Smooth muscle cell (in vitro differentiated cells): ENCODE measurements around the gene TOMM20L. TPM values are rescaled to one million over a fixed set of nuclear protein-coding genes. Genes with fewer than 3 reads are reported as not detected.
A peak's percentile ranks its signal among the peaks of the same experiment; 100 is the strongest.

Experiments used
- DNase-seq: peaks from one replicate; lab custom pipeline; 2025; ENCODE audit not compliant: unreplicated experiment; lab: John Stamatoyannopoulos, UW
- H2AFZ ChIP-seq: fragments of 200-600 bp; sonication (generic); 2 replicates; pipeline ENCODE4 v1.6.0; 2016; ENCODE audit warnings: antibody characterized with exemption, low read depth, mild to moderate bottlenecking
- H3F3A ChIP-seq: fragments of 200-600 bp; sonication (generic); 2 replicates; pipeline ENCODE4 v1.6.0; 2017; ENCODE audit warnings: antibody characterized with exemption, low read depth
- H3K27ac ChIP-seq: fragments of 200-600 bp; sonication (generic); 2 replicates; pipeline ENCODE4 v1.5.1; 2016; ENCODE audit warnings: low read depth, mild to moderate bottlenecking
- H3K27me3 ChIP-seq: fragments of 200-600 bp; sonication (generic); 2 replicates; pipeline ENCODE4 v1.6.1; 2016; ENCODE audit warnings: low read depth, mild to moderate bottlenecking
- H3K36me3 ChIP-seq: fragments of 200-600 bp; sonication (generic); 2 replicates; pipeline ENCODE4 v1.5.1; 2016; ENCODE audit warnings: low read depth
- H3K4me1 ChIP-seq: fragments of 200-600 bp; sonication (generic); 2 replicates; pipeline ENCODE4 v1.5.1; 2016; ENCODE audit warnings: low read depth
- H3K4me2 ChIP-seq: fragments of 200-600 bp; sonication (generic); 2 replicates; pipeline ENCODE4 v1.6.0; 2016; ENCODE audit warnings: mild to moderate bottlenecking
- H3K4me3 ChIP-seq: fragments of 200-600 bp; sonication (generic); 2 replicates; pipeline ENCODE4 v1.5.1; 2016; ENCODE audit warnings: mild to moderate bottlenecking
- H3K79me2 ChIP-seq: fragments of 200-600 bp; sonication (generic); 2 replicates; pipeline ENCODE4 v1.6.0; 2016; ENCODE audit warnings: low read depth, mild to moderate bottlenecking
- H3K9ac ChIP-seq: fragments of 200-600 bp; sonication (generic); 2 replicates; pipeline ENCODE4 v1.6.0; 2016; ENCODE audit warnings: low read depth
- H3K9me3 ChIP-seq: fragments of 200-600 bp; sonication (generic); replicated peaks from 2 replicates; pipeline ENCODE4 v1.5.1; 2016; ENCODE audit warnings: low read depth
- H4K20me1 ChIP-seq: fragments of 200-600 bp; sonication (generic); 2 replicates; pipeline ENCODE4 v1.6.0; 2016; ENCODE audit warnings: low read depth
- WGBS: methylation state at CpG from one replicate; pipeline ENCODE4 v1.1.7; 2016; ENCODE audit warnings: low lambda C conversion rate; 5-methylcytosine and 5-hydroxymethylcytosine counted together
- polyA plus RNA-seq: library from polyadenylated mRNA; unstranded; fragments of >200 nt; fragmentation: Nextera tagmentation; extraction: Ambion mirVana; gene quantifications from 2 replicates; pipeline ENCODE4 v1.2.1, GENCODE V29; 2016
- total RNA-seq: library from RNA; depleted of rRNA; stranded (reverse); fragments of >200 nt; gene quantifications from 2 replicates; pipeline ENCODE4 v1.2.3, GENCODE V29; 2014
- TF ChIP-seq, protein P1 (sequence below): fragments of 200-600 bp; sonication (generic); IDR thresholded peaks from 2 replicates; pipeline ENCODE4 v1.5.1; 2017; ENCODE audit warnings: borderline replicate concordance, mild to moderate bottlenecking, antibody characterized with exemption; ENCODE audit not compliant: insufficient read depth, poor library complexity, severe bottlenecking

Gene TOMM20L
- total RNA-seq: not detected in 2 replicates
- not detected in 2 replicates for polyA plus RNA-seq

DNA sequence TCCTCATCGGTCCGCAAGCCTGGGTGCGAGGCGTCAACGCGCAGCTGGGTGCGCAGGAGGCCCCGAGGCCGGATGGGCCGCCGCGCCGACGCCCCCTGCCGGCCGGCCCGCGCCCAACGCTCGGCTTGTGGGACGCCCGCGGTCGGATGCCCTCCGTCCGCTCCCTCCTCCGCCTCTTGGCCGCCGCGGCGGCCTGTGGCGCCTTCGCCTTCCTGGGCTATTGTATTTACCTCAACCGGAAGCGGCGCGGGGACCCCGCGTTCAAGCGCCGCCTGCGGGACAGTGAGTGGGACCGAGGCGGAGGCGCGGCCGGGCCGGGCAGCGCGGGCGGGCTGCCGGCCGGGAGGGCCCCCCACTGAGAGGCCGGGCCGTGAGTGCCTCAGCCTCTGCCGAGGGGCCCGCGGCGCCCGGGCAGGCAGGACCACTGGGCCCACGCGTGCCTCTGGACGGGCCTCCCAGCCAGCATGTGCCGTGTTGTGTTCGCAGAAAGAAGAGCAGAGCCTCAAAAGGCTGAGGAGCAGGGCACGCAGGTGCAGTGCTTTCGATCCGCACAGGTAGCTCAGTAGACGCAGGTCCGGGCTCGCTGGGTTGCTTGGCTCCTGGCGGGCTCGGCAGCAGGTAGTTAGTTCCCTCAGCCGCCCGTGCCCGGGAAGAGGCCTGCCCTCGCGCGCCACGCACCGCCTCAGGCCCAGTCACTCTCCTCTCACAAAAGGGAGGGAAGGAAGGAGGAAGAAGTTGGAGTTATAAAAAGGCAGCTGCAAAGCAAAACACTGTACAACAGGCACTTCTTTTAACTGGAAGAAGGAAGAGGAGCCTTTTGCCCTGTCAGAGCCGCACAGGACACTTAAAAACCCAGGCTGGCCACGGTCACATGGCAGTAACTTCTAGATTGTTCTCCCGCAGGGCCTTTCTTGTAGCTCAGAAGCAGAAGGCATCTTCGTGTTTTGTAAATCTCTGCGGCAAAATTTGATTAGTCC, at the start of gene TOMM20L:
TSS of gene TOMM20L (plus strand) at position 119 of the 977 bp plus-strand sequence. CDS start at position 147, 28 bp downstream.
- Histone ChIP-seq H2AFZ (peak within 1 kb of the TSS; percentile 94), H3F3A (no peaks in the 10 kb centered on the region), H3K4me3 (peak within 1 kb of the TSS; percentile 76), H3K27me3 (no peaks in the 10 kb centered on the region), H3K79me2 (no peaks in the 10 kb centered on the region), H3K4me1 (peaks cover 5% of the 10 kb centered on the region), H3K36me3 (no peaks in the 10 kb centered on the region), H3K9me3 (no peaks in the 10 kb centered on the region), H3K4me2 (peak within 1 kb of the TSS; percentile 97), H3K27ac (no peak within 1 kb of the TSS), H4K20me1 (no peaks in the 10 kb centered on the region), H3K9ac (peak within 1 kb of the TSS; percentile 39)
- 13% methylated on average over 58 of the region's 86 CpGs for WGBS
- TF ChIP-seq, protein P1, sequence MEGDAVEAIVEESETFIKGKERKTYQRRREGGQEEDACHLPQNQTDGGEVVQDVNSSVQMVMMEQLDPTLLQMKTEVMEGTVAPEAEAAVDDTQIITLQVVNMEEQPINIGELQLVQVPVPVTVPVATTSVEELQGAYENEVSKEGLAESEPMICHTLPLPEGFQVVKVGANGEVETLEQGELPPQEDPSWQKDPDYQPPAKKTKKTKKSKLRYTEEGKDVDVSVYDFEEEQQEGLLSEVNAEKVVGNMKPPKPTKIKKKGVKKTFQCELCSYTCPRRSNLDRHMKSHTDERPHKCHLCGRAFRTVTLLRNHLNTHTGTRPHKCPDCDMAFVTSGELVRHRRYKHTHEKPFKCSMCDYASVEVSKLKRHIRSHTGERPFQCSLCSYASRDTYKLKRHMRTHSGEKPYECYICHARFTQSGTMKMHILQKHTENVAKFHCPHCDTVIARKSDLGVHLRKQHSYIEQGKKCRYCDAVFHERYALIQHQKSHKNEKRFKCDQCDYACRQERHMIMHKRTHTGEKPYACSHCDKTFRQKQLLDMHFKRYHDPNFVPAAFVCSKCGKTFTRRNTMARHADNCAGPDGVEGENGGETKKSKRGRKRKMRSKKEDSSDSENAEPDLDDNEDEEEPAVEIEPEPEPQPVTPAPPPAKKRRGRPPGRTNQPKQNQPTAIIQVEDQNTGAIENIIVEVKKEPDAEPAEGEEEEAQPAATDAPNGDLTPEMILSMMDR: peak; percentile 94
- DNase-seq: peak; percentile 24

DNA sequence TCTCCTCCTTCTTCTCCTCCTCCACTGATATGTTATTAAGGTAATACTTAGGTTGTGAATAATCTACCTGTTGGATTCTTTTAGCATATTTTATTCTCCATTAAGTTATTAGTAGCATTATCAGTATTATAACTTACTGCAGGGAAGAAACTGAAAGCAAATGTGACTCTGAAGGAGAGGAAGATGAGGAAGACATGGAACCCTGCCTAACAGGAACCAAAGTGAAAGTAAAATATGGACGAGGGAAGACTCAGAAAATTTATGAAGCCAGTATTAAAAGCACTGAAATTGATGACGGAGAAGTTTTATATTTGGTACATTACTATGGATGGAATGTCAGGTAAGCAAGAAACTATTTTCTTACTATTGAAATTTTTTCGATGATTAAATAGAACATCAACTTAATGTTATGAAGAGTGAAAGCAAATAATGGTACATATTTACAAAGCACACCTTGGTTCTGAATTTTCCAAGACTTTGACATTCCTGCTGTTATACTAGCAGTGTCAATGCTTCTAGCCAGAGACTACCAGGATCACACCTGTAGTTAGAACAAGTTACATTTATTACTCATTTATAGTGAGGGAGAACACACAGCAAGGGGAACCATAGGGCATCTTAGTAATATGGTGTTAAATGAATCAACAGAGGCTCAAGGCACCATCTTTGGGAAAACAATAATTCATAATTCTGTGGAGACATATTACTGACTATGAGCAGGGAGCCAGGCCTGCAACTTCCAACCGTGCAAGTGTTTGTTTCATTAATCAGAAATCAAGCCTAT, 42.0 kb upstream of the TOMM20L start:
- H2AFZ ChIP-seq: no peak overlapping the region

DNA sequence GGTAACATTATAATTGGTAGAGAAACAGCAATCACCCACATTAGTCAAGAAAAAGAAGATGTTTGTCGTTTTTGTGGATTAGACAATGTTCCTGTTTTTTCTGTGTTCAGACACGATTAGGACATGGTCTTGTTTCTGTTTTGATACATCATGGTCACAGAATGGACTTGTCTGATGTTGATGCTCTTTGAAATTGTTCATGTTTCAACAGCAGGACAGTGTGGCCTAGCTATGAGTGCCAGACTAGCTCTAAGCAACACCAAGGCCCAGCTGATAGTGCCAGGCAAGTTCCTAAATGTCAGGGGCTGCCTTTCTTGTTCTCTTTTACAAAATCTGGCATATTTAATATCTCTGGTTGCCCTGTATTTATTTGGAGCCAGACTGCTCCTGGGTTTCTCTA, 40.9 kb upstream of the TOMM20L start:
- Histone ChIP-seq H3K9ac (no peak overlapping the region), H3K4me2 (no peak overlapping the region), H3K79me2 (no peaks in the 10 kb centered on the region), H3K36me3 (peaks cover 23% of the 10 kb centered on the region), H3F3A (no peaks in the 10 kb centered on the region), H3K27ac (no peak overlapping the region), H3K27me3 (no peaks in the 10 kb centered on the region), H3K4me3 (no peak overlapping the region), H3K9me3 (no peaks in the 10 kb centered on the region), H2AFZ (no peak overlapping the region), H4K20me1 (no peaks in the 10 kb centered on the region), H3K4me1 (no peaks in the 10 kb centered on the region)
- TF ChIP-seq, protein P1: no peak
- DNase-seq: no peak
- 97% methylated on average over 2 of the region's 2 CpGs for WGBS

More for the DNA sequence above, 42.0 kb upstream of the TOMM20L start:
- H3K4me3 ChIP-seq: no peak overlapping the region
- H3K4me1 ChIP-seq: no peaks in the 10 kb centered on the region
- H3K4me2 ChIP-seq: no peak overlapping the region
- H4K20me1 ChIP-seq: no peaks in the 10 kb centered on the region
- WGBS: 98% methylated on average over 4 of the region's 4 CpGs
- no peaks in the 10 kb centered on the region for H3K79me2 ChIP-seq
- no peaks in the 10 kb centered on the region for H3K9me3 ChIP-seq
- H3K36me3 ChIP-seq: peaks cover 27% of the 10 kb centered on the region
- DNase-seq: no peak
- H3K9ac ChIP-seq: no peak overlapping the region
- no peaks in the 10 kb centered on the region for H3K27me3 ChIP-seq
- no peak overlapping the region for H3K27ac ChIP-seq
- no peaks in the 10 kb centered on the region for H3F3A ChIP-seq
- TF ChIP-seq, protein P1: no peak
